Activated CD8-positive, alpha-beta memory T cell treated with anti-CD3 and anti-CD28 coated beads for 1 hour (primary cell): ENCODE data around the gene CEP70.
"Not testable (repeated sequence)": the region's sequence is repeated elsewhere in the genome, so short reads cannot be mapped to it uniquely, and the experiment has no call there.

Experiments used
- DNase-seq, 2 donors: peaks; one replicate each; pipeline ENCODE4 v3.0.0-alpha.2; 2020; ENCODE audit warnings: low read depth in 1 of 2; ENCODE audit errors: extremely low read depth in 1 of 2

The CEP70 gene

GRCh38 chr3:138455801-138456716, 138.0 kb downstream of the CEP70 start:
- DNase-seq = no peak

- DNase-seq = not testable (repeated sequence)
Observed at GRCh38 chr3:138453940-138454339, 140.1 kb downstream of the CEP70 start.

GRCh38 chr3:138452436-138452835, 141.6 kb downstream of the CEP70 start:
- no peak for DNase-seq

- no peak for DNase-seq
Observed at GRCh38 chr3:138451595-138452162, 142.4 kb downstream of the CEP70 start.

- DNase-seq = no peak
Observed at GRCh38 chr3:138450704-138451424, 143.2 kb downstream of the CEP70 start.

- DNase-seq = no peak
Observed at GRCh38 chr3:138450181-138450580, 143.9 kb downstream of the CEP70 start.

GRCh38 chr3:138449490-138449889, 144.6 kb downstream of the CEP70 start:
- no peak for DNase-seq

GRCh38 chr3:138448631-138449030, 145.4 kb downstream of the CEP70 start:
- no peak for DNase-seq

- no peak for DNase-seq
Observed at GRCh38 chr3:138445654-138446053, 148.4 kb downstream of the CEP70 start.

- no peak for DNase-seq
Observed at GRCh38 chr3:138445236-138445635, 148.8 kb downstream of the CEP70 start.
